GM21737 (cell line): Measurements from ENCODE around the gene SYVN1.
A peak's percentile ranks its signal among the peaks of the same experiment; 100 is the strongest.
"Not testable (repeated sequence)": the region's sequence is repeated elsewhere in the genome, so short reads cannot be mapped to it uniquely, and the experiment has no call there.

ENCODE experiments used
- ATAC-seq: cut with Tn5 transposase; IDR thresholded peaks from one replicate; pipeline ENCODE4 v1.9.1; 2021; ENCODE audit warnings: mild to moderate bottlenecking, moderate library complexity; ENCODE audit not compliant: unreplicated experiment

SYVN1 gene

DNA sequence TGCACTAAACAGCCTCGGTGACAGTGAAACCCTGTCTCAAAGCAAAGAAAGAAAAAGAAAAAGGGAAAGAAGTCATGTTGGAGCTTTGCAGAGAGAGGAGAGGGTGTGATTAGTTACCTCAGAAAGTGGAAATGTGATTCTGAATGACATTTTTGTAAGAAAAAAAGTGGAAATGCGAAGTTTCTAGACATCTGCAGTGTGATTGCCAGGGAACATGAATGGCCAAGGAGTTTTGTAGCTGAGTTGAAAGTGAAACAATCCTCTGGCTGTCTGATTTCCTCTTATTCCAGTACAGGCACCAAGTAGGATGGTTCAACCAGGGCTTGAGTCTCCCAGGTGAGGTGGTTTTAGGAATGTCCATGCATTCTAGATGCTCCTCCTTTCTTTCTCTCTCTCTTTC, 17.8 kb upstream of the SYVN1 start:
- no peak for ATAC-seq

DNA sequence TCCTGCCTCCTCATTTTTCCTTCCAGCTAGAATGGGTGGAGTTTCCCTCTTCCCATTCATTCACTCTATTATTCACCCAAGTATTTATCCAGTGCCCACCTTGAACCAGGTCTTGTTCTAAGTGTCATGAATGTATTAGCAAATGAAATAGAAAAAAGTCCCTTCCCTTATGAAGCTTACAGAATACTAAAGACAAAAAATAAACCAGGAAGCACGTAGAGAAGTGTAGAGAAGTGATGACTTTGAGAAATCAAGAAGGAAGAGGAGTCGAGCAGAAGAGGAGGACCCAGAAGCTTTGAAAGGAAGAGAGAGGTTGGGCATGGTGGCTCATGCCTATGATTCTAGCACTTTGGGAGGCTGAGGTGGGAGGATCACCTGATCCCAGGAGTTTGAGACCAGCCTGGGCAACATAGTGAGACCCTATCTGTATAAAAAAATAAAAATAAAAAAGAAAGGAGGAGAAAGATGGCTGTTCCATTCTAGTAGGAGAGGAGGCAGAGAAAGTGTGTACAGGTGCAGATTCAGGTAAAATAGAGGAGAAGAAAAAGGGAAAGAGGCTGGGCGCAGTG, 17.1 kb upstream of the SYVN1 start:
- no peak for ATAC-seq

DNA sequence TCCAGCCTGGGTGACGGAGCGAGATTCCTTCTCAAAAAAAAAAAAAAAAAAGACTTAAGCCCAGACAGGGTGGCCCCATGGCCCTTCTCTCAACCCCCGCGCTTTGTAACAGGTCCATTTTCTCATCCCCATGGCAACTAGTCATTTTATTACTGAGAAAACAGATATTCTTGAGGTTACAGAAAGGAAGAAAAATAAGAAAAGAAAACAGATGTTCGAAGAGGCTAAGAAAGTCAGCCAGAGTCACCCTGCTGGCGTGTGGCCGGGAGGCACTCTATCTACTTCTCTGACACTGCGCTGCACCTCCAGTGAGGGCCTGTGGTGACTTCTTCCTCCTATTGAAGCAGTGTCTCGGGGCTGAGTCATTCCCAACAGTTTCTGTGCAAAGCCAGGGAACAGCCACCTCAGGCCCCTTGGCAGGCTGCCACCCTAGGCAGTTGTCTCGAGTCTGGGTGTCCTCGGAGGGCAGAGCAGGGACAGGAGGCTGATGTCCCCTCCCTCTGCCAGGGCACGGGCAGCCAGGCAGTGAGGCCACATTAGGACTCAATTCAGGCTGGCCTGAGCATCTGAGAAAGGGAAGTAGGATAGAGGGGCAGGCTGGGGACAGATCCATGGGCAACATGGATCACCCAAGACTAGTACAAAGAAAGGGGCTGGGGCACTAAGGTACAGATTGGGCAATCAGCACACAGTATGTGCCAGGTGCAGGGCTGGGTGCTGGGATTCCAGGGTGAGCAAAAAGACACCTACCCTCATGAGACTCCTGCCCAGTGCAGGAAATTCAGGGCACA, 16.4 kb upstream of the SYVN1 start:
- no peak for ATAC-seq

DNA sequence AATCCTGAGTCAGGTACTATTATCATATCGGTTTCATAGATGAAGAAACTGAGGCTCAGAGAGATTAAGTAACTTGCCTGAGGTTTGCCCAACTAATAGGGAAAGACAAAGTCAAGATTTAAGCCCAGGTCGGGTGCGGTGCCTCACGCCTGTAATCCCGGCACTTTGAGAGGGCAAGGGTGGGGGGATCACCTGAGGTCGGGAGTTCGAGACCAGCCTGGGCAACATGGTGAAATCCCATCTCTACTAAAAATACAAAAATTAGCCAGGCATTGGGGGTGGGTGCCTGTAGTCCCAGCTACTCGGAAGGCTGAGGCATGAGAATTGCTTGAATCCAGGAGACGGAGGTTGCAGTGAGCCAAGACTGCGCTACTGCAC, 15.8 kb upstream of the SYVN1 start:
- not testable (repeated sequence) for ATAC-seq

DNA sequence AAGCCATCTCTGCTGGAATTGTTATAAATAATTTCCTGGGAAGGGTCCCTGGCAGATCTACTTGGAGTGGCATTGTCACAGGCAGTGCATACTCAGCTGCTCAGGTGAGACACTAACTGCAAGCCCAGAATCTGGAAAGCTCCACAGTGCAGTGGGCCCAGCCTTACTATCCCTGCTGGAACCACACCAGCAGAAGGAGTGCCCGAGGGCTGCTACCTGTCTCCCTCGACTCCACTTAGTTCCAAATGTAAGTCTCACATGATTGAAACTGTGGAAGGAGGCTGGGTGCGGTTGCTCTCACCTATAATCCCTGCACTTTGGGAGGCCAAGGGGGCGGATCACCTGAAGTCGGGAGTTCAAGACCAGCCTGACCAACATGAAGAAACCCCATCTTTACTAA, 14.3 kb upstream of the SYVN1 start:
- ATAC-seq = no peak

DNA sequence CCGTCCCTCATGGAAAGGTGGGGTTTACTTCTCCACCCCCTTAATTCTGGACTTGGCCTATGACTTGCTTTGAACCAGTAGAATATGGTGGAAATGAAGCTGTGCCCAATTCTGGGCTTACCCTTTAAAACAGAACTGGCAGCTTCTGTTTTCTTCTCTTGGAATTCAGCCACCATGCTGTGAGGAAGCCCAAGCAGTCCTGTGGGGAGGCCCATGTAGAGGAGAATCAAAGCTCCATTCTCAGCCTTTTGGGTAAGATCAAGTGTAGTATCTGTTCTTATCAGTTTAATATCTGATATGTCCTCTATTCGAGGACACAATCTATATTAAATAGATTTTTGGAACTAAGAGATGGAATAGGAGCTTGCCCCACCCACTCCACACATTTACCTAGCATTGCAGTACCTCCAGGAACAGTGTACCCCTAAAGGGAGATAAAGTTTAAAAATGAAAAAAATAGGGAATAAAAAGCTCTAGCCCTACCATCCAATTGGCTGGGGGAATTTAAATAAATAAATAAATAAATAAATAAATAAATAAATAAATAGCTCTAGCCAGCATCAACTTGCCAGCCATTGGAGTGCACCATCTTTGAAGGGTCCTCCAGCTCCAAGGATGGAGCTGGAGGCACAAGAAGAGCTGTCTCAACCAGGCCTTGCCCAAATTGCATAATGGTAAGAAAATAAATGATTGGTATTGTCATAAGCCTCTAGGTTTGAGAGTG, 13.2 kb upstream of the SYVN1 start:
- no peak for ATAC-seq

DNA sequence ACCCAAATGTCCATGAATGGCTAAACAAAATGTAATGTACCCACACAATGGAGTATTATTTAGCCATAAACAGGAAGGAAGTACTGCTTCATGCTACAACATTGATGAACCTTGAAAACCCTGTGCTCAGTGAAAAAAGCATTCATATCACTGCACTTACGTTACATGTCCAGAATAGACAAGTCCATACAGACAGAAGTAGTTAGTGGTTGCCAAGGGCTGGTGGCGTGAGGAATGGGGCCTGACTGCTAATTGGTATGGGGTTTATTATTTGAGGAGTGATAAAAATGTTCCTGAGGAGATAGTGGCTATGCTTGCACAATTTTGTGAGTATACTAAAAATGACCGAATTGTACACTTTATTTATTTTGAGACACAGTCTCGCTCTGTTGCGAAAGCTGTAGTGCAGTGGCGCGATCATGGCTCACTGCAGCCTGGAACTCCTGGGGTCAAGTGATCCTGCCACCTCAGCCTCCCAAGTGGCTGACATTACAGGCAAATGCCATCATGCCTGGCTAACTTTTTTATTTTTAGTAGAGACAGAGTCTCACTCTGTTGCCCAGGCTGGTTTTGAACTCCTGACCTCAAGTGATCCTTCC, 7.7 kb upstream of the SYVN1 start:
- ATAC-seq = no peak

DNA sequence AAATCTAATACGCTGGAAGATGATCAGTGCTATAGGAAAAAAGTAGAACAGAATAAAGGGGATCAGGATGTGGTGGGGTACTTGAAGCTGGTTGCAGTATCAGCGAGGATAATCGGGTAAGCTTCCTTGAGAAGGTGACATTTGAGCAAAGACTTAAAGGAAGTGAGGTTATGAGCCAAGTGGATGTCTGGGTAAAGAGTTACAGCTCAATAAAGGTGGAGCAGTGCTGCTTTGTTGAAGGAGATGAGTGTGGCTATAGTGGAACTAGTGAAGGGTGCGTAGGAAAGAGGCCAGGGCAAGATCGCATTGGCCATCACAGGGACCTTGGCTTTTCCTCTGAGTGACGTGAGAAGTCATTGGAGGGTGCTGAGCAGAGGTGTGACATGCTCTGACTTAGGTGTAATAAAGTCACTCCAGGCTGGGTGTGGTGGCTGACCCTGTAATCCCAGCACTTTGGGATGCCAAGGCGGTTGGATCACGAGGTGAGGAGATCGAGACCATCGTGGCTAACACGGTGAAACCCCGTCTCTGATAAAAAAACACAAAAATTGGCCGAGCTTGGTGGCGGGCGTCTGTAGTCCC, 2.3 kb upstream of the SYVN1 start:
- ATAC-seq = no peak

DNA sequence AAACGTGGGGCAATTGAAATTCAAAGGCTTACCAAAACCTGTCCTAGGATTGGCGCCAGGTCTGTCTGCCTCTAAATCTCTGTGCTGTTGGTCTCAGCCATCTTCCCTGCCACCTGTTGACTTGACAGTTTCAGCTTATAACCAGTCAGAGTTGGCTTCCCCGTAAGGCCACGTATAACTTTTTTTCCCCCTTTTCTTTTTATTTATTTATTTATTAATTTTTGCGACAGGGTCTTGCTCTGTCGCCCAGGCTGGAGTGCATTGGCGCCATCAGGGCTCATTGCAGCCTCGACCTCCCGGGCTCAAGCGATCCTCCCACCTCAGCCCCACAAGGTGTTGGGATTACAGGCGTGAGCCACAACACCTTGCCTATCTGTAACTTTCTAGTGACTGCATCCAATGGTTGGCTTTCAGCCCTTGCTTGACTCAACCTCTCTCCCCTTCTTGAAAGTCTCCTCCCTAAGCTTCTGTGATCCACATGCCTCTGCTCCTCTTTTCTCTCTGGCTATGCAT, 1.4 kb upstream of the SYVN1 start:
- ATAC-seq = no peak

DNA sequence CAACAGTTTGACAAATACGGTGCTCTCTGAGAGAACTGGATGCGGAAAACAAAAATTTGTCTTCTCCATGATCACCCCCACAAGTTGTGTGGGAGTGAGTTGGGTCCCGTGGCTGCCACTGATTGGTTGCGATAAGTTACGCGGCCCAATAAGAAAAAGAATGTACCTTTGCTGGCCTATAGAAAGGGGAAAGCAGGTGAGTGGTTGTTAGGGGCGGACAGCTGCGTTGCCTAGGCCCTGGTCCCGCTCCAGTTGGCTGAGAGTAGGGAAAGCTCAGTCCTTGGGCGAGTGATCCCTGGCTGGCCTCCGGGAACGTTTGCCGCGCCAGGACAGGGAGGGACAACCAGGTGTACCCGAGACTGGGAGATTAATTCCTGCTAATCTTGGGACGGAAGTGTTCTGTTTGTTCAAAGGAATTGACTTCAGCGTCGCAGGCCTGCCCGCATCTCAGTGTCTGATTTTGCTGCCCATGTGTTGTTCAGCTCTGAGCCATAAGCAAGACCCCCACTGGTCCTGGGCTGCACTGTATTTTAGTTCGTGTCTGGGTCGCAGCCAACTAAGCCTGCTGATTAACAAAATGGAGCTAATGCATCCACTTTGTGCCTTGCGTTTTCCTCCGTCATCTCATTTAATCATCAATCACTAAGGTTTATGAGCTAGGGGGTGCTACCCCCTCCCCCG, 773 bp upstream of the SYVN1 start:
- ATAC-seq = peak; percentile 60

DNA sequence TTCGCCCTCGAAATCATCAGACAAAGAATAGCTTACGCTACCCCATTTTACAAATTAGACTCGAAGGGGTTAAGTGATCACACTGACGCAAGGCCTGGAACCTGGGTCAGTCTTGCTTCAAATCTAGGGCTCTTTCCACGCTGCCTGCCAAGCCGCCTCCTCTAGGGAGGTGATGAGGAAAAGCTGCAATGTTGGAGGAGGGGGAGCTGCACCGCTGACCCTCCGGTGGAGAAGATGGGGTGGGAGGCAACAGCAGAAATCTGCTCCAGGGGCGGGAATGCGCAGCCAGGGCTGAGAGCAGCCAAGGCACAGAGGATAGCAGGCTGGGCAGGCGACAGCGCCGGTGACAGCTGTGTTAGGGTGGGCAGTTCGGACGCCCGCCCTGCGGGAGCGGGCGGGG, 595 bp downstream of the SYVN1 start:
- ATAC-seq = no peak

DNA sequence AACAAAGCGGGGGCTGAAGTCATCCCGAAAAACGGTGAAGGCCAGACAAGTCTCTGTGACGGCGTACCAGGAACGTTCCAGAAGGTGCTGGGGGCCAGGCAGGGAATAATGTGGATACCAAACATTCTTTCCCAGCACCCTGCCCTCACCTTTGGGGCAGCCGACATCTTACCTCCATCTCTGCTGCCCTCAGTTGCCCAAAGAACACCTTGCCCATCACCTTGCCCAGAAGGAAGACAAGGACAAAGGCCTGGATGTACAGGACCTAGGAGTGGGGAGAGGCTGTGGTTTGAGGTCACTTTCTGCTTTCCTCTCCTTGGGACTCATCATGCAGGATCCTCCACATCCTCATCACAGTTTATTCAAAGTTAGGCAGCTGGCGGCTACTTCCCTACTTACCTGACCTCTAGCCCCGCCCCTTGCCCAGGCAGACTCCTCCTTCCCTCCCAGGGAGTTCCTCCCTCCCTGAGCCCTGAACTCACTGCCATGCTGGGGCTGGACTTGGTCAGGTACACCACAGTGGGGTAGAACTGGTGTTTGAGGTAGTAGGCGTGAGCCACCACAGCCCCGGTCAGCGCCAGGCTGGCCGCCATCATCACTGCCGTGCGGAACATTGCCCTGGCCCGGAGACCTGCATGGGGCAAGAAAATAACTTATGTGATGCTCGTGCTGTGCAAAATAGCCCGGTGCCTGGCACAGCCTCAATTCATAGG, 1.2 kb downstream of the SYVN1 start:
- no peak for ATAC-seq

DNA sequence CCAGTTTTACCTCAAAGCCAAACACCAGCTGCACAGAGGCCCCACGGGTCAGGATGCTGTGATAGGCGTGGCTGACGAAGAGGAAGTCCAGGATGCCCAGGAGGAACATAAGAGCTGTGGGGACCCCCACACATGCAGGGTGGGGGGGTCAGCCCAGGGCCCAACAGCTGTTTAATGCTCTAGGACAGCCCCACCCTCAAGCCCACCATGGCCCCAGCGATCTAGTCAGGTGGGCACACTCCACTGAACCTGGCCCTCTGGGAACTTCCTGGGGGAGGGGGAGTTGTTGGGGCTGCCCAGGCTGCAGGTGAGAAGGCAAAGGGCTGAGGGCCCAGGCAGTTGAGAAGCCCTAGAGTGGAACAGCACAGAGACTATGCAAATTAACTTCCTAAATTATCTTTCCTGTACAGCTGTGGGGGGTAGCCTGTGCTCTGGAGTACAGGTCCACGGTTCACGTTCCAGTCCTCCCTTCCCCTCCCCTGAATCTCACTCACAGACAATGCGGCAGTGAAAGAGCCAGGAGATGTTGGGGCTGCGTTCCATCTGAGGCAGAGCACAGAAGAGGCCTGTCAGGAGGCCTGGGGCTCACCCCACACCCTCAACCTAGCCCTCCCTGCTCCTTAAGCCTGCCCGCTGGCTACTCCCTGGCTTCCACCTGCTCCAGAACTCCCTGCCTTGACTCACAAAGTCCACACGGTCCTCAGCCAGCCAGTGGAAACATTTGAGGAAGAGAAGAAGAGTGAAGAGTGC, 1.9 kb downstream of the SYVN1 start:
- ATAC-seq = peak; percentile 25

DNA sequence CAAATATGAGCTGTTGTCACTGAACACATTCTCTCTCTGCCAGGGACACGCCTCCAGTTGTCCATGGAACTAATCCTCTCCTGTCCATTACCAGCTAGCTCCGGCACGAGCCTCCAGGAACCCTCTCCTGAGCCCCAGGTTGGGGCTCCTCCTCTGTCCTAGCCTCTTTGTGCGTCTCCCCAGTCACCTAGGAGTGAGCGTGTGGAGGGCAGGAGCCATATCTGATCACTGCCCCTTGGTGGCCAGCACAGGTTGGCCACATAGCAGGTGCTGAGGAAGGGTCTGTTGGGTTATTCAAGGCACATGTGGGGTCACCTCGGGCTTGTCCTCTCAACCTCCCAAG, 2.5 kb downstream of the SYVN1 start:
- ATAC-seq = no peak

DNA sequence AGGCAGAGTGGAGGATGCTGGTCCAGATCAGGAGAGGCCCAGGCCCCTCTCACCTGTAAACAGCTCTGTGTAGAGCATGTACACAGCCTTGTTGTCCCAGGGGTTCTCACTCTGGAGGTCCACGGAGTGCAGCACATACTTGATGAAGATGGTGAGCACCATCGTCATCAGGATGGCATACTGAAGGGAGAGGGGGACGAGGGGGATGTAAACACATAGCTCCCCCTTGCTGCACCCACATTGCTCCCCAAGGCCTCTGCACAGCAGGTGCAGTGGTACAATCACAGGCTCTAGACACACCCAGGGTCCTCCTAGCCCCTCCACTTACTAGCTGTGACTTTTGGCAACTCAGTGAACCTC, 2.9 kb downstream of the SYVN1 start:
- ATAC-seq = no peak

DNA sequence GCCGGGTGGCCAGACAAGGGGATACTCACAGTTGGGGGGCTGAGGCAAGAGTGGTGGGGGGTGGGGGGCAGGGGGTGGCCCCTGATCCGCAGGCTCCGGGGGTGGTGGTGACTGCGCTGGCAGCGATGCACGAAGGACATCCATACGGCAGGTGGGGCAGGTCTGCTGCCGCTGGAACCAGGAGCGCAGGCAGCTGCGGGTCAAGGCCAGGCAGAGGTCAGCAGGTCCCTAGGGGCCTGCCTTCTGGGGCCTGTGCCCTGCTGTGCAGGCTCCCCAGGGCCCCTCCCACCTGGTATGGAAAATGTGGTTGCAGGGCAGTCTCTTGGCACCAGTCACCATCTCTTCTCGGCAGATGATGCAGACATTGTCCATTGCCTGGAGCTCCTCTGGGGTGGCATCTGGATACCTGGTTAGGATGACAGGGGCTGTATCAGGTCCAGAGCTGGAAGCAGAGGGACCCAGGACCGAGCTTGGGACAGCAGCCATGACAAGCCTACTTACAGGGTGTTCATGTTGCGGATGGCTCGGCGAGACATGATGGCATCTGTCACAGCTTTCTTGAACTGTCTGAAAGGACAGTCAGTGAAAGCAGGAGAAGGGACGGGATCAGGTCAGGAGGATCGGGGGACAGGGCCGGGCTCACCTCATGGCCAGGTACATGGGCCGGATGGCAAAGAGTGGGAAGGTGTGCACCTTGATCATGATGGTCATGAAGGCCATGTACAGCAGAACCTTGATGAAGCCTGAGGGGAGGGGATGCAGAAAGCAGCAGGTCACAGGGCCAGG, 3.5 kb downstream of the SYVN1 start:
- no peak for ATAC-seq

DNA sequence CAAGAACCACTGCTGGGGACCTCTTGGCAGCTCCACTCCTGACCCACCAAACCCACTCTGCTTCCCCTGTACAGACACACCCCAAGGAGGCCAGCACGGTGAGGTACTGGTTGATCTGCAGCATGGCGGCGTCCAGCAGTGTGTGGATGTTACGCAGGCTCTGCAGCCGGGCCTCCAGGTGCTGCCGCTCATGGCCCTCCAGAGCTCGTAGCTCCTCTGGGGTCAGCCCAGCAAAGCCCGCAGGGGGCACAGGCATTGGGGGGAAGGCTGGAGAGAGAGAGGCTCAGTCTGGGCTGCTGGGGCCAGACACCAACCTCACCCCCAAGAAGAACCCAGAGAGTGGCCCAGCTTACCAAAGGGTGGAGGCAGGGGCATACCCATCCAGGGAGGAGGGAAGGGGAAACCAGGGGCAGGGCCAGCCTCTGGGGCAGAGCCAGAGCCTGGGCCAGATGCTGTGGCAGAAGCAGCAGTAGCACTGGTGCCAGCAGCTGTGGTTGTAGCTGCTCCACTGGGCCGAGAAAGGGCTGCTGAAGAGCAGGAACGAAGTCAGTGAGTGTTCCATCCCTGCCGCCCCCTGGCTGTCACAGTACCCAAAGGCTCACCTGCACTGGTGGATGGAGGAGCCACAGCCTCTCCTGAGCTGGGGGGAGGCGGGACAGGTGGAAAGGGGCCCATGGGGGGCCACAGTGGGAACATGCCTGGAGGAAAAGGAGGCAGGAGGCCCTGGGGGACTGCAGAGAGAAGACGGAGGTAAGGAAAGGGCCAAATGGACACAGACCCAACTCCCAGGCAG, 4.5 kb downstream of the SYVN1 start:
- no peak for ATAC-seq
